Esophagus (tissue), 2 donors: ENCODE data around the gene FAT1. TPM values are rescaled to one million over a fixed set of nuclear protein-coding genes. Genes with fewer than 3 reads are reported as not detected.

ENCODE experiments used
- H3K27ac ChIP-seq, 2 donors: one replicate each; pipeline ENCODE4 v1.5.1; 2013; ENCODE audit warnings: low read depth in 2 of 2, mild to moderate bottlenecking in 2 of 2, inconsistent platforms in 1 of 2, low read length in 1 of 2, moderate library complexity in 1 of 2
- H3K27me3 ChIP-seq, 2 donors: one replicate each; pipeline ENCODE4 v1.6.1; 2013; ENCODE audit warnings: low read length in 2 of 2, control low read depth in 1 of 2, mild to moderate bottlenecking in 1 of 2; ENCODE audit not compliant: insufficient read depth in 2 of 2, control insufficient read depth in 1 of 2
- H3K36me3 ChIP-seq, 2 donors: one replicate each; pipeline ENCODE4 v1.6.1; 2013; ENCODE audit warnings: low read length in 1 of 2; ENCODE audit not compliant: control insufficient read depth in 2 of 2, insufficient read depth in 2 of 2
- H3K4me1 ChIP-seq, 2 donors: one replicate each; pipeline ENCODE4 v1.6.1; 2013; ENCODE audit warnings: low read length in 1 of 2; ENCODE audit not compliant: control insufficient read depth in 2 of 2, insufficient read depth in 2 of 2
- H3K4me3 ChIP-seq, 2 donors: one replicate each; pipeline ENCODE4 v1.5.1; 2013; ENCODE audit warnings: low read length in 2 of 2, mild to moderate bottlenecking in 2 of 2, low read depth in 1 of 2, moderate library complexity in 1 of 2
- H3K9me3 ChIP-seq, 2 donors: one replicate each; pipeline ENCODE4 v1.6.1; 2013; ENCODE audit warnings: mild to moderate bottlenecking in 2 of 2, low read depth in 1 of 2, low read length in 1 of 2, moderate library complexity in 1 of 2; ENCODE audit not compliant: control insufficient read depth in 2 of 2, insufficient read depth in 1 of 2
- WGBS, 2 donors: extraction: QIAGEN DNeasy Blood & Tissue Kit; methylation state at CpG; one replicate each; pipeline ENCODE4 v1.1.7; 2013; 5-methylcytosine and 5-hydroxymethylcytosine counted together
- polyA plus RNA-seq, 2 donors: library from polyadenylated mRNA; stranded (reverse); fragments of 200-250 nt; gene quantifications; one replicate each; pipeline ENCODE4 v1.2.3, GENCODE V29; 2013
- donor health status: healthy with polysubstance abuse.
- donor health status: Bipolar disorder and iron deficiency.

FAT1 gene, protein sequence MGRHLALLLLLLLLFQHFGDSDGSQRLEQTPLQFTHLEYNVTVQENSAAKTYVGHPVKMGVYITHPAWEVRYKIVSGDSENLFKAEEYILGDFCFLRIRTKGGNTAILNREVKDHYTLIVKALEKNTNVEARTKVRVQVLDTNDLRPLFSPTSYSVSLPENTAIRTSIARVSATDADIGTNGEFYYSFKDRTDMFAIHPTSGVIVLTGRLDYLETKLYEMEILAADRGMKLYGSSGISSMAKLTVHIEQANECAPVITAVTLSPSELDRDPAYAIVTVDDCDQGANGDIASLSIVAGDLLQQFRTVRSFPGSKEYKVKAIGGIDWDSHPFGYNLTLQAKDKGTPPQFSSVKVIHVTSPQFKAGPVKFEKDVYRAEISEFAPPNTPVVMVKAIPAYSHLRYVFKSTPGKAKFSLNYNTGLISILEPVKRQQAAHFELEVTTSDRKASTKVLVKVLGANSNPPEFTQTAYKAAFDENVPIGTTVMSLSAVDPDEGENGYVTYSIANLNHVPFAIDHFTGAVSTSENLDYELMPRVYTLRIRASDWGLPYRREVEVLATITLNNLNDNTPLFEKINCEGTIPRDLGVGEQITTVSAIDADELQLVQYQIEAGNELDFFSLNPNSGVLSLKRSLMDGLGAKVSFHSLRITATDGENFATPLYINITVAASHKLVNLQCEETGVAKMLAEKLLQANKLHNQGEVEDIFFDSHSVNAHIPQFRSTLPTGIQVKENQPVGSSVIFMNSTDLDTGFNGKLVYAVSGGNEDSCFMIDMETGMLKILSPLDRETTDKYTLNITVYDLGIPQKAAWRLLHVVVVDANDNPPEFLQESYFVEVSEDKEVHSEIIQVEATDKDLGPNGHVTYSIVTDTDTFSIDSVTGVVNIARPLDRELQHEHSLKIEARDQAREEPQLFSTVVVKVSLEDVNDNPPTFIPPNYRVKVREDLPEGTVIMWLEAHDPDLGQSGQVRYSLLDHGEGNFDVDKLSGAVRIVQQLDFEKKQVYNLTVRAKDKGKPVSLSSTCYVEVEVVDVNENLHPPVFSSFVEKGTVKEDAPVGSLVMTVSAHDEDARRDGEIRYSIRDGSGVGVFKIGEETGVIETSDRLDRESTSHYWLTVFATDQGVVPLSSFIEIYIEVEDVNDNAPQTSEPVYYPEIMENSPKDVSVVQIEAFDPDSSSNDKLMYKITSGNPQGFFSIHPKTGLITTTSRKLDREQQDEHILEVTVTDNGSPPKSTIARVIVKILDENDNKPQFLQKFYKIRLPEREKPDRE (N-terminal part only)
- polyA plus RNA-seq, result 10 to 100 TPM; 11.5 to 21.0 TPM

DNA sequence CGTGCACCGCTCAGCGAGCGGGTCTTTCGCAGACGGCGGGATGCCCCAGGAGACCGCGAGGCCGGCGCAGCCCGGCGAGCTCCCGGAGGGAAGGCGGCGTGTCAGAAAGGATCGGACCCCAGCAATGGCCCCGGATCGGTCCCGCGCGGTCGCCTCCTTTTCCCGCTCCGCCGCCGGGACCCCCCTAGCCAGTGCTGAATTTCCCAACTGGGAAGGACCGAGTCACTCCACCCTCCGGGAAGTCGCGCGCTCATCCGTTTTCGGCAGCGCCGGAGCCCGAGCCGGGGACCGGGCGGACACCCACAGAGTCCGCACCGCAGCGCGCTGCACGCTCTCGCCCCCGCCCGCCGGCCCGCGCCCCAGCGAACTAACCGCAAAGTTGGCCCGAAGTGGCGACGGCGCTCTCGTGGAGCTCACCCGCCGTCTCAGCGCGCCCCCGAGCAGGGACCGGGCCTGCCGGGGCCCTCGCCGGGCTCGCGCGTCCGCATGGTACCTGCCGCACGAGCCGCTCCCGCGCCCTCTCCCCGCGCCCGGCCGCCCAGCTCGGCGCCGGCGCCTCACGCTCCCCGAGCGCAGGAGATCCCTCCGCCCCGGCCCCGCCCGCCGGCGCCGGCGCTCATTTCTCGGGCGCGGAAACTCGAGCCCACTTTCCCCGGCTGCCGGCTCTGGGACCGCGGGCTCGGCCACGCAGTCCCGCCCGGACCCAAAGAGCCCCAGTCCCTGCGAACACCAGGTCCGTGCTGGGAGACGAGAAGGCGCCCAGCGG, at the start of gene FAT1:
FAT1 (minus strand) TSS at position 565 of the 766 bp plus-strand sequence. CDS start 14,029 bp downstream, outside the sequence.
- Histone ChIP-seq H3K4me1 (no peaks in the 10 kb centered on the region), H3K9me3 (no peaks in the 10 kb centered on the region), H3K27me3 (no peaks in the 10 kb centered on the region), H3K27ac (peak within 1 kb of the TSS; percentile 88 to 89), H3K36me3 (no peaks in the 10 kb centered on the region), H3K4me3 (peak within 1 kb of the TSS; percentile 83 to 84)
- WGBS, 2 donors, result 2 to 3% methylated on average over 68 to 112 of the region's 112 CpGs

DNA sequence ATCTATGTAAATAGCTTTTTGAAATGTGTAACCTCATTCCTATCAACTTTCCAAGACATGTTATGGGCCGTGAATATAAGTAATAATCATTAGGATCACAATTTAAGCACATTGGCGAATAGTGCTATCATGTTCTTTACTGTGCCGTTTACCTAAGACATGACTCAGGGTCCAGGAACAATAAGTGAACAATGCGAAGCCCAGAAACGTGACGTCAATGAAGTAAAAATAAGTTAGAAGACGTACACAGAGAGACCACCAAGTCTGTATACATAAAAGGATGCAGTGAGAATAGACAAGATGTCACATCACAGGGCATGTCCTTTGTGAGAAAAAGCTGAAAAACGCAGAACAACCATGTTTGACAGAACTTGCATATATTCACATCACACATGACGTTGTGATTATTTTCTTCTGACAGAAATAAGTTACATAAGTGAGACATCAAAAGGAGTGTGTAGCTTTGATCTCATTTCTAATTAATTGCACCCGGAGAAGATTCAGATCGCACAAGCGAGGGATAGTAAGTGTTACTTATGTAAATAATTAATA, 49.4 kb upstream of the FAT1 start:
- H3K4me1 ChIP-seq, result no peaks in the 10 kb centered on the region
- H3K27ac ChIP-seq, result no peak overlapping the region
- no peaks in the 10 kb centered on the region for H3K36me3 ChIP-seq
- WGBS, 2 donors, result 59 to 63% methylated on average over 12 of the region's 12 CpGs
- no peak overlapping the region for H3K4me3 ChIP-seq
- peaks cover 0 to 3% of the 10 kb centered on the region in 2 donors for H3K27me3 ChIP-seq
- H3K9me3 ChIP-seq, result no peaks in the 10 kb centered on the region

DNA sequence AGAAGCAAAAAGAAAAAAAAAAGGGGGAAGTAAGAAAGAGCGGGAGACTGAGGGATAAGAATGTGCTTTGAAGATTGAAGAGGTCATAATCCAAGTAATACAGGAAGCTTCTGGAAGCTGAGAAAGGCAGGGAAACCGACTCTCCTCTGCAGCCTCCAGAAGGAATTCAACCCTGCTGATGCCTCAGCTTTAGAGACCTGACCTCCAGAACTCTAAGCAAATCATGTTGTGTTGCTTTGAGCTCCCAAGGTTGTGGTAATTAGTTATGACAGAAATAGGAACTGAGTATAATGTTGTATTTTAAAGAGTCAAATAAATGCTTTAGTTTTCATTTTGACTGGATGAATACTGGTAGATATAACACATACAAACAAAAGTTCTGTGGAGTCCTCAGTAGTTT, 48.0 kb upstream of the FAT1 start:
- no peaks in the 10 kb centered on the region for H3K36me3 ChIP-seq
- no peak overlapping the region for H3K4me3 ChIP-seq
- no peaks in the 10 kb centered on the region for H3K9me3 ChIP-seq
- no peak overlapping the region for H3K27ac ChIP-seq
- WGBS, 2 donors, result 68 to 79% methylated on average over 2 of the region's 2 CpGs
- no peaks in the 10 kb centered on the region for H3K4me1 ChIP-seq
- peaks cover 0 to 3% of the 10 kb centered on the region in 2 donors for H3K27me3 ChIP-seq

DNA sequence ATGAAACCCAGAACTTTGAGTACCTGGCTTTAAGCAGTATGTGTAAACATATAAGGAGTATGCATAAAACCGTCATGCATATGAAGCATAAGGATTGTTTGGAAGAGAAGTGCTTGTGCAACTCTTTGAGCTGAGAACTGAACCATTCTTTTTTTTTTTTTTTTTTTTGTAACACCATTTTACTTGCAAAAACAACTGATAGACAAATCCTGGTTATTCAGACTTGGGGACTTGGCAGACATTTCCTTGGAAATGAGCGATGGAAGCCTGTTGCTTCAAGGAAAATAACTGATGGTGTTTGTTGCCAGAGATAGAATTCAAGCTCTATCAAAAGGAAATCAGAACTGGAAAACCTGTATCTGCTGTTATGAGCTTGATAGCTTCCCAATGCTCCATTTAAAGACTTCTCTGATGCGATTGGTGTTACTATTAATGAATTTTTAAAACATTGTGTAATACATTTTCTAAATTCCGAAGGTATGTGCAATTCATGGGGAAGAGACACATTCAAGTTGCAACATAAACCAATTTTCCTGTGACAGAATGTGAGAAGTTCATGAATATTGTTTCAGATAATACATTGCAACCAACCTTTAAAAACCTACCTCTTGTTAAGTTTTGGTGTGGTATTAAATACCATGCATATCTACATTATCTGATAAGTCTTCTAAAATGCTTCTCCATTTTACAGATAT, 47.0 kb upstream of the FAT1 start:
- Histone ChIP-seq H3K4me1 (peaks cover 0 to 3% of the 10 kb centered on the region in 2 donors), H3K36me3 (no peaks in the 10 kb centered on the region), H3K4me3 (no peak overlapping the region), H3K27me3 (peaks cover 0 to 3% of the 10 kb centered on the region in 2 donors), H3K27ac (no peak overlapping the region), H3K9me3 (no peaks in the 10 kb centered on the region)
- WGBS, 2 donors, result 46 to 71% methylated on average over 4 of the region's 4 CpGs

DNA sequence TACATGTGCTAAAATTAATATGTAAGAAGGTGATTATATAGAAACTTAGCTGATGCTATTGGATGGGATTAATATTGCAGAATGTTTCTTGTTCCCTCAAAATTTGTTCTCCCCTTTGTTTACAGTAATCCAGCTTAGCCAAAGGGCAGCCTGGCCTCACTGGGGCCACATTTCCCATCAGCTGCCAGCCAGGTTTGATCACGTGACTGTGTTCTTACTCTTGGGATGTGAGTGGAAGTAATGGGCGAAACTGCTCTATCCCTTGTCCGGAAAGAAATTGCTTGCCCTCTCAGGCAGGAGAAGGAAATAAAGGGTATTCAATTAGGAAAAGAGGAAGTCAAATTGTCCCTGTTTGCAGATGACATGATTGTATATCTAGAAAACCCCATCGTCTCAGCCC, 44.1 kb upstream of the FAT1 start:
- H3K4me3 ChIP-seq, result no peak overlapping the region
- H3K36me3 ChIP-seq, result no peaks in the 10 kb centered on the region
- no peaks in the 10 kb centered on the region for H3K9me3 ChIP-seq
- 91 to 96% methylated on average over 3 of the region's 4 CpGs for WGBS, 2 donors
- no peaks in the 10 kb centered on the region for H3K27me3 ChIP-seq
- H3K27ac ChIP-seq, result no peak overlapping the region
- H3K4me1 ChIP-seq, result peaks cover 0 to 8% of the 10 kb centered on the region in 2 donors

DNA sequence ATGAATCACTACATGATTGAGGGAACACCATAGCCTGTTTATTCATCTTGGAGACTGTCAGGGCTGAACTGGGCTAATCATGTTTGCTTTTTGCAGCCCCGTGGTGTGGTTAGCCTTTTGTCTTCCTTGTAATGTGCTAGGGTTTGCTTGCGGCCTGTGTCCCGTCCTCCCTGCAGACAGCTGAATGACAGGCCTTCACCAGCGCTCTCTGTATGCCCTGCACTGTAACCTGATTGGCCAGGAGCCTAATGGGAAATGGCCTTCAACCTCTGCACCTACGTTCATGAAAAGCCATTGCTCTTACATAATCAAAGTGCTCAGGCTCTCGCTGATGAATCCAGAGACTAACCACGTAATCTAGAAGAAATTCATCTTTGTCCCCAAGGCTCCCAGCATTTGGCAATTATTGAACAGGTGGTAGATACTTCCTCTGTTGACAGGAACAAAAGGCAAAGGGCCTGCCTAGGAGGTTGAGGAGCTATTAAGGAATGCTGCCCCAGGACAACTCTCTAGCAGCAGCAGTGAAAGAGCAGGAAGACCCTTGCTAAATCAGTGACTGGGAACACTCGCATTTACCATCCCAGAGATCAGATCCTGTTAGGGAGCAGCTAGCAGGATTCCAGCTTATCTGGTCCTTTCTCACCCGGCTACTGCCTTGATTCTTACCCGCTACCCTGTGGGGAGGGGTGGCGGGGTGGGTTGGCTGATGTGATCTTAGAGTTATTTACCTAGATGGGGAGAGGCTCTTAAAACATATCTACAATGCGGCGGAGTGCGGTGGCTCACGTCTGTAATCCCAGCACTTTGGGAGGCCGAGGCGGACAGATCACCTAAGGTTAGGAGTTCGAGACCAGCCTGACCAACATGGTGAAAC, 42.3 kb upstream of the FAT1 start:
- no peaks in the 10 kb centered on the region for H3K27me3 ChIP-seq
- peaks cover 0 to 8% of the 10 kb centered on the region in 2 donors for H3K4me1 ChIP-seq
- no peaks in the 10 kb centered on the region for H3K36me3 ChIP-seq
- no peak overlapping the region for H3K27ac ChIP-seq
- WGBS, 2 donors, result 61 to 69% methylated on average over 18 of the region's 18 CpGs
- H3K4me3 ChIP-seq, result no peak overlapping the region
- no peaks in the 10 kb centered on the region for H3K9me3 ChIP-seq

DNA sequence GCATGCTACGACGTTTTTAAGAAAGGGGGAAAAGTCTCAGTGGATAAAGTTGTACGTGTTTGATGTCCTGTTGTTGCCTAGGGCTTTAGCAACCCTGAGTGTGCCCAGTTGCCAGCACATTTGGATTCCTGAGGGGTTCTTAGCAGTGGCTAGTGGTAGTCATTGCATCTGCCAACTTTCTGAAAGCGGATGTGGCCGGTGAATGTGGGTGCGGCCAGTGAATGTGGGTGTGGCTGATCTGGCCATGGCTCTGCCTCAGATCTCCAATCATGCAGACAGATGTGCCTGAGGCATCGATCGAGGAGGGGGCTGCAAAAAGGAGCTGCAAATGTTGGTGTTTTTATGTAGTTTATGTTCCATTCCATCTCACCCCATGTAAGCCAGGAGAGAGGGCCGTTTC, 41.5 kb upstream of the FAT1 start:
- Histone ChIP-seq H3K36me3 (no peaks in the 10 kb centered on the region), H3K27ac (no peak overlapping the region), H3K4me3 (no peak overlapping the region), H3K27me3 (no peaks in the 10 kb centered on the region), H3K9me3 (no peaks in the 10 kb centered on the region), H3K4me1 (peaks cover 0 to 8% of the 10 kb centered on the region in 2 donors)
- WGBS, 2 donors, result 30 to 41% methylated on average over 9 of the region's 9 CpGs

DNA sequence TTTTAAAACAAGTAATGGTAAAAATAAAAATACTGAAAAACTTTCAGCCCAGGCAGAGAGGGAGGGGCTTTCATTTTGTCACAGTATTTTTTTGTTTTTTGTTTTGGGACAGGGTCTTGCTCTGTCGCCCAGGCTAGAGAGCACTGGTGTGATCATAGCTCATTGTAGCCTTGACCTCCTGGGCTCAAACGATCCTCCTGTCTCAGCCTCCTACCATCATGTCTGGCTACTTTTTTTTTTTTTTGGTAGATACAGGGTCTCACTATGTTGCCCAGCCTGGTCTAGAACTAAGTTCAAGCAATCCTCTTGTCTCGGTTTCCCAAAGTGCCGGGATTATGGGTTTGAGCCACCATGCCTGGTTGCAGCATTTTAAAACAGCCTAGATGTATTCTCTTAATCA, 40.8 kb upstream of the FAT1 start:
- Histone ChIP-seq H3K4me3 (no peak overlapping the region), H3K4me1 (peaks cover 0 to 8% of the 10 kb centered on the region in 2 donors), H3K9me3 (no peaks in the 10 kb centered on the region), H3K27me3 (no peaks in the 10 kb centered on the region), H3K27ac (no peak overlapping the region), H3K36me3 (no peaks in the 10 kb centered on the region)
- 90 to 95% methylated on average over 4 of the region's 4 CpGs for WGBS, 2 donors
